Activated CD8-positive, alpha-beta memory T cell treated with anti-CD3 and anti-CD28 coated beads for 4 hours (primary cell): ENCODE results near the gene PAPPA.

Experiments used
- DNase-seq, 2 donors: peaks; one replicate each; pipeline ENCODE4 v3.0.0-alpha.2; 2020; ENCODE audit warnings: low read depth in 2 of 2

PAPPA gene

DNA sequence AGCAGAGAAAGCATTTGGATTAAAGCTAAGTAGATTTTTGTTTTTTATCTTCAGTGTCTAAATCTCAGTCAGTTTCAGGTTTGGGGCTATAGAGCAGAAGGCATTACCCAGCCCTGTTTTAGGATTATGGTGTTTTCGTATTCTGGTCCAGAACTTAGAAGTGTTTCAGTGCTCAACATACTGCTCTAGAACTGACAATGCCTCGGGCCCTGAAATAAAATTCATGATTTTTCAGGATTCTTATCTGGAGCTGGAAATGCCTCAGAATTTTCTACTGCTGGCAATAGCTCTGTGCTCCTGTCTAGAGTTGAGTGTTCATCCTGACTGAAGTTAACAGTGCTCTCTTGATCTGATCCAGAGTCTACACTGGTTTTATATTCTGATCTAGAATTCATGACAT lies 163.9 kb downstream of the PAPPA start:
- DNase-seq: no peak

DNA sequence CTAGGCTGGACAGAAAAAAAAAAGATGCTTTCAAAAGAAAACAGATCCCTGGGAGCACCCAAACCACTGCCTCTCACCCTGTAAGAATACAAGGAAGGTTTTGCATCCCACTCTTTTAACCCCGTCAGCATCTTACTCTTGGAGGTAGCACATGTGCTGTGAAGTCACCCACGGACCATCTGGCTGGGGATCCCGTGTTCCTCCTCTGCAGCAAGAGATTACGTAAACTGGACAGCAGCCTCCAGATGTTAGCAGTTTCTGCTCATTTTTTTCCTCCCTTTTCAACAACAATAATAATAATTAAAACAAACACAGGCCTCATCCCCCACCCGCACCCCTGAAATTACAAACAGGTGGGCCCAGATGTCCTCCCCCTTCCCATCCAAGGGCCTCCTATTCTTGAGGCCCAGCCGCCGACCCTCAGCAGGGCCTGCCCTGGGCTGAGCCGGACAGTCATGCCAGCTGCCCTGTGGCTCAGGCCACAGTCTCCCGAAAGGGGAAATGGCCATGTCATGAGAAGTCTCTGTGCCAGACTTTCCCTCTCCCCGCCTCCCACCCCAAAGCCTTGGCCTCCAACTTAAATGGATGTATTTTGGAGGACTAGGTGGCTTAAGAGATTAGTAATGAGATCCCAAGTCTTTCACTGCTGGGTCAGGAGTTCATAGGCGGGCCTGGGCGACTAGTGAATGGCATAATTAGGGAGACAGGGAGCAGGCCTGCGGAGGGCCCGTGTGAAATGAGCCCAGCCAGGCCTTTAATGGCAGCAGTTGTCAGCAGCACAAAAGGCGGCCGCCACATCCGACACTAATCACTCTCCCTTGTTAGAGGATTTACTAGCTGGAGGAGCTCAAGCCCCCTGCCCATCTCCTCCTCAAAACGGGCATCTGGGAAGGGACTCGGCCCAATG lies 165.1 kb downstream of the PAPPA start:
- no peak for DNase-seq

DNA sequence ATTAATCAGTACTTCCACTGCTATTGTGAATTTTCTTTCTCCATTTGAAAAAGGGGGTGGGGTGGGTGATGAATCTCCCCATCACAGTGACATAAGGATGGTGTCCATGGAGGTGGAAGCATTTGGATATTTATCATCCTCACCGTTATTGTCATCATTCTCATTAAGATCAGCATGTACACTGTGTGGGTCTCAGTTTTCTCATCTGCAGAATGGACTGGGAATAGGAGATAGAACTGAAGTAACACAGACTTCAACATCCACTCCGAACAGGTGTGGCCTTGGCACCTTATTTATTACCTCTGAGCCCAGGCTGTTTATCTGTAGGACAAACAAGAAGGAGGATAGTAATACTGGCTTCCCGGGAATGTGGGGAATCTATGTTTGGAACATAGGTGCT lies 165.9 kb downstream of the PAPPA start:
- no peak for DNase-seq

DNA sequence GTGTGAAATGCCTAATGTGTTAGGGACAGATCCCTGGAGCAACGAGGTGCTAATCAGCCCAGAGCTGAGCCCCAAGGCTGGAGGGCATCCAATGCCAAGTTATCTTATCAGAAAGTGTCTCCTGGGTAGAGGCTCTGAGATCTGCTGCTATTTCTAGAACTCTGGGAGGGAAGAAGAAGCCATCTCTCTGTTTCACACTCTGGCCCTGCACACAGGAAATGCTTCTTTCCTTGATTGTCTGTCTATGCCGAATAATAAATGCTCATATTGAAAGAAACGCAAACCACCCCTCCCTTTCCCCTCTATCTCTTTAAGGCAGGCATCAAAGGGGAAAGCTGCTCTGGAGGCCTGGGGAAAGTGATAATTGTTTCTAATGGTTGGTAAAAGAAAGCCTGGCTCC lies 166.7 kb downstream of the PAPPA start:
- no peak for DNase-seq

DNA sequence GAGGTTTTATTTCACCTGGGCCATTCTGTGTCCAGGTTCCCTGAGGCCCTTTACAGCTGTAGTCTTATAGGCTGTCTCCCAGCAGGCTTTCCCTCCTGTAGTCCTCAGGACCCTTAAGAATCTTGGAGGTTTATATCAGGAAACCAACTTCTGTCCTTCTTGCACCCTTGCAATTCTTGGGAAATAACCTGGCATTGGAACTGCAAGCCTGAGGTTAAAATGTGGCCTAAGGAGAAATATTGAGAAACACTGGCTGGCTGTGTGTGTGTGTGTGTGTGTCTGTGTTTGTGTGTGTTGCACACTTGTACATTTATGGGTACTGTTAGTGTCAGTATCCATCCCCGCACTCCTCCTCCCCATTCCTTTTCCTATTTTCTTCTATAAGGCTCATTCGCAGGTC lies 168.9 kb downstream of the PAPPA start:
- DNase-seq: no peak

DNA sequence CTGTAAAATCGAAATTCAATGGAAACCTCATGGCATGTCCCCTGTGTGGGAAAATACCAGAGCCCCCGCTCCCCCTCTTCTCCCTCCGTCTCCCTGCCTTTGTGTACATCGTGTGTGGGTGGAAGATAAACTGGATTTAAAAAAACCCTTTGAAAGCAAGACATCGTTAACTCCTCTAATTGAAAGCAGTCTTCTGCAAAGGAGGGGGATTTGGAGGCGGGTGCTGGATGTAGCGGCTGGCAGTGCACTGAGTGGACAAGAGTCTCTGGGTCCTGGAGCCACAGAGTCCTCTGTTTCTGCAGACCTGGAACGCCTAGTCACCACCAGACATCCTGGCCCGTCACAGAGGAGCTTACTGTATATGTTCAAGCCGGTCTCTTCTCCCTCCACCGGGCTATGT lies 169.4 kb downstream of the PAPPA start:
- DNase-seq: no peak

DNA sequence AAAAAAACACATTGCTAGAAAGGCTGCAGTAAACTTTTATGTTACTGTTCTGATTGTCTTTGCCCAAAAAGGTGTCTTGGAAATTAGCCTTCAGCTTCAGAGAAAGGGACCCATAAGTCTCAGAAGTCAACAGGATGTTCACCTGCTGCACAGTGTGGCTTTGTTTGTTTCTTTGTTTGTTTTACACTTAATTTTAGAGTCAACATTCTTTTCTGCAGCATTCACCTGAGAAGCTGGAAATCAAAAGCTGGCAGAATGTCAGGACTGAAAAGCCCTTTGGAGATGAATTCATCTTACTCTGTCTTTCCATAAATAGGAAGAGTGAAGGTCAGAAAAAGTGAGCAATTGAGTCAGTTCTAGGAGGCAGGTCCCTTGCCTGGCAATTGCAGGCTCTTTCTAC lies 170.0 kb downstream of the PAPPA start:
- no peak for DNase-seq

DNA sequence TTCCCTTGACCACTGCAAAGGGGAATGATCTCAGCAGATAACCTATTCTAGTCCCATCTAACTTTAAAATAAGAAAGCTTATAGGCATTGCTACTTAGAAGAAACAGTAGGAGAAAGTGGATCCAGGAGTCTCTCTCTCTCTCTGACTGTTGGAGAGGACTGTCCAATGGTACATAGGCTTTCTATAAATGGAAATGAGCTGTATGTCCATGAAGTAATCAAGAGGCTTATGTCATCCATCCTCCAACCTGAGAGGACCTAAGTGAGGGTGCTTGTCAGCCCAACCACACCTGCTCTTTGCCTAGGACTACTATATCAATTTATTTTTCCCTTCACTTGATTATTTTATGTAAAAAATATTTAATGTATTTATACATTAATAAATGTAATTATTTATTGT lies 172.3 kb downstream of the PAPPA start:
- DNase-seq: no peak

DNA sequence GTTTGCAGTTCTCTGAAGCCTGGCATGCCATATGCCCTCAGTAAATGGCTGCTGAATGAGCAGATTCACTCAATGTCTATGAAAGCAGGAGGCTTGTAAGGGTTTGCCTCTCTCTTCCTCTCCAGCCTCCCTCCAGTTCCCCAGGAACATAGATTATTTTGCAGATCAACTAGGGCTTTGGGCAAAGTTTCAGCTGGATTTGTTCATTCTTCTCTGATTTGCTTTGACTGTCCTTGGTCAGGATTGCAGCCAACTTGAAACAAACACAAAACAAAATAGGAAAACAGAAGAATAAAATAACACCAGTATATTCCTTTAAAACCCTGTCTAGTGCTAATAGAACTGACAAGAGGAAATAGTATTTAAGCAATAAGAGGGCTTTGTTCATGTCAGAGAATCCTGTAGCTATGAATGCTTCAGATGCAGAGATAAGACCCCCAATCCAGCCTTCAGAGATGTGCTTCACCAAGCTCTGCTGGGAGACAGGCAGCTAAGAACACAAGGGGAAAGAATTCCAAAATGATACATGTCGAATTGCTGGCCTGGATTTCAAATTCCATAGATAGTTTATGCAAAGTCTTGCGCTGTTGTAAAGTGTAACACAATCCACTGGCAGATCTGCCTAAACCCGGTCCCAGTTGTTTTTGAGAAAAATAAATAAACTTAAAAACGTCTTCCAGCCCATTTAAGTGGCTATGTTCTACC lies 174.3 kb downstream of the PAPPA start:
- no peak for DNase-seq

DNA sequence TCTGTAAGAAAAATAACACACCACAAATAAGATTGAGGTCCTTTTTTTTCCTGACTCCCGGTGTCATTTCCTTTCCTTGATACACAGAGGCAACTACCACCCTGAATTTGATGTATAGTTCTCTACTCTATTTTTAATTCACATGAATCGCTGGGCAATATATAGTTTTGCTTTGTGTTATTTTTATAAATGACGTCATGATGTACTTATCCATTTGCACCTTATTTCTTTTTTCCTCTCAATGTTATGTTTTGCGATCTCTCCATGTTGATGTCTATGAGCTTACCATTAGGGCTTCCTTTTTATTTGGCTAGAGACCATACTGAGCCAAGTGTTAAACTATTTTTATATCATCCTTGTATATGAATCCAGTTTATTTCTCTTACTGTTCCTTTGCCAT lies 175.9 kb downstream of the PAPPA start:
- no peak for DNase-seq

DNA sequence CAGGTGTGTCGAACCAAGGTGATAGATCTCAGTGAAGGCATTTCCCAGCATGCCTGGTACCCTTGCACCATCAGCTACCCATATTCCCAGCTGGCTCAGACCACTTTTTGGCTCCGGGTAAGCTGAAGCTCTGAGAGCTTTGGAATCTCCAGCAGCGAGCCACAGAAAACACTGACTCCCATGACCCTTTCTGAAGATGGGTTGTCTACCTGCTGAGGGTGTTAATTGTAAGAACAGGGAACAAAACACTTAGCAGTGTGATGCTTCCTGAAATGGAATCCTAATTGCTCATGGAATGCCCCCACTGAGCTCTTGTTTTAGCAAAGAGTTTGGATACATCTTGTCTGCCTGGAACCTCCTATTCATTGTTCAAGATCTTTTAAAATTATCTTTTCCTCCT lies 177.7 kb downstream of the PAPPA start:
- no peak for DNase-seq

DNA sequence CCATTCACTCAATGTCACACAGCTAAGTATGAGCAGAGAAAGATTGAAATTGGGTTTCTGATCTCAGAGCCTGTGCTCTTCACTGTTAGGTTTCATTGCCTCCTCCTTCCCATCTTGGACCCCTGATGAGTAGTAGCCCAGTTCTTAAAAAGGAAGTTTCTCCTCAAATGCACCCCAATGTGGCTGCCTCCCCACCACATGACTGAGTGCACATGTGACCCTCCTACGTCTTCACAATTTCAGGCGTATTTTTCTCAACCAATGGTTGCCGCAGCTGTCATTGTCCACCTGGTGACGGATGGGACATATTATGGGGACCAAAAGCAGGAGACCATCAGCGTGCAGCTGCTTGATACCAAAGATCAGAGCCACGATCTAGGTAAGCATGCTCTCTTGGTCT lies 178.5 kb downstream of the PAPPA start:
- no peak for DNase-seq

DNA sequence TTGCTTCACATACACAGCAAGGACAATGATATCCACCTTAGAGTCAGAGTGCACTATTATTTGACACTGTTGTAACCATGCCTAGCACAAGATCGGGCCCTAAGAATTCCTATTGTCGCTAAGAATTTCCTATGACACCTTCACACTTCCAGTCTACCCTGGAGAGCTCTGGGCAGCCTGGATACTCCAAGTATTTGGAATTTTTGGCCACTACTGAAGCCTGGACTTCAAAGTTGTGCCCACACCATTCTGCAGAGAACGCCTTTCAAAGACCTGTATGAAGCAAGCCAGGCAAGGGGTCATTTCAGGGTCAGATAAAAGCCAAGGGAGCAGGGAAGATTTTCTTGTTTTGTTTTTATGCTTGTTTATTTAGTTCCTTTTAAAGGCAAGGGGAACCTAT lies 179.7 kb downstream of the PAPPA start:
- no peak for DNase-seq

DNA sequence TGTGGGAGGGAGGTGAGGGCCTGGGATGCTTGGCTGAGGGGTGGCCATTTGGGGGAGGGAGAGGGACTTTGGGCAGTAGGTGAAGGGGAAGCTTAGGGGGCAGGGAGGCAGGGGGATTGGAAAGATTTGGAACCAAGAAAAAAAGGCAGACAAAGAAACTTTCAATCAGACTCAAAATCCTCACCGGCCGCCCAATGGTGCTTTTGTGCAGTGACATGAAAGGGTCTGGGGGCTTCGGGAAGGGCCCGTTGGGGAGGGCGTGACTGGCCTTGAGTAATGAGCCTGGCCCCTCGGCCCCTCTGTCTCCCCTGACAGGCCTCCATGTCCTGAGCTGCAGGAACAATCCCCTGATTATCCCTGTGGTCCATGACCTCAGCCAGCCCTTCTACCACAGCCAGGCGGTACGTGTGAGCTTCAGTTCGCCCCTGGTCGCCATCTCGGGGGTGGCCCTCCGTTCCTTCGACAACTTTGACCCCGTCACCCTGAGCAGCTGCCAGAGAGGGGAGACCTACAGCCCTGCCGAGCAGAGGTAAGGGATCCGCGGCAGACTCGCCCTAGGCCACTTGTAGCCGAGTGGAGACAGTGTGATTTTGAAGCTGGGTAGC lies 181.1 kb downstream of the PAPPA start:
- no peak for DNase-seq

DNA sequence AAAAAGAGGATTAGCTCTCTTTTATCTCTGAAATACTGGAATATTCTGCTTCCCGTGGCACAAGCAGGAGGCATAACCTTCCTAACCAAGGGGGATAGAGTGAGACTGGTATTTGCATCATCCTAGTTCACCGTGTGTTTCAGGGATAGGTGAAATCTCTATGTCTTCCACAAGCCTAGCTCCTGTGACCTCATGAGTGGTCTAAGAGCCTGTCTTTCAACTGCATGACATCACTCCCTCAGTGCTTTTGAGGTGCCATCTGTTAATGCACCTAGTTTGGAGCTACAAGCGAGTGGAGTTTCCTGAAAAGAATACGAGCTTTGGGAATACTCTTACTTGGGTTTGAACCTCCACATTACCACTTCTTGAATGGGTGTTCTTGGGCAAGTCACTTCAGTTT lies 181.8 kb downstream of the PAPPA start:
- DNase-seq: no peak

DNA sequence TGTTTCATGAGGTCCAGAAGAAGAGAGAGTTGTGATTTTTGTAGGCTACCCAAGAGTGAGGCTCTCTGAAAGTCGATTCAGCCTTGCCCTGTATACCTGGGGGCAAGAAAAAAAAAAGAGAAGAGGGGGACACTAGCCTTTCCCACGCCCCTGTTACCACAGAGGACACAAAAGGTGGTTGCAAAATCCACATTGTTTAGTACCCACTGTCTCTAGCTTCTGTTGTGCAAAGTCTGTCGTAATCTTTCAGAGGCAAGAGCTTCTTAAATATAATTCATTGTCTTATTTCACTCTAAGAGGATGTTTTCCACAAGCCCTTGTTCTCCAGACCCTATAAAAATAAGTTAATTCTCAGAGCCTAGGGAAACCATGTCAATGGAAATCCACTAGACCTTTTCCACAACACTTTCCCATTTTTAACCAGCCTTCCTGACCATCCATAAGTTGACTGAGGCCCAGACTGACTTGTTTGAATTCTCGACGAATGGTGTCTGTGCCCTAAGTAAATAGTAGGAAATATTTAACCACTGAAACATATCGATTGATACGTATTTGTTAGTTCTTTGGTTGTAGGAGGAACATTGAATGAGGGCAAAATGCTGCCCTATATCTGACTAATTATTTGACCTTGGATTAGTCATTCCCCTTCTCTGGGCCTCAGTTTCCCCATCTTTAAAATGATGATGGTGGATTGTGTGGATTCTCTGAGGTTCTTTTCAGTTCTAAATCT lies 182.7 kb downstream of the PAPPA start:
- DNase-seq: no peak

DNA sequence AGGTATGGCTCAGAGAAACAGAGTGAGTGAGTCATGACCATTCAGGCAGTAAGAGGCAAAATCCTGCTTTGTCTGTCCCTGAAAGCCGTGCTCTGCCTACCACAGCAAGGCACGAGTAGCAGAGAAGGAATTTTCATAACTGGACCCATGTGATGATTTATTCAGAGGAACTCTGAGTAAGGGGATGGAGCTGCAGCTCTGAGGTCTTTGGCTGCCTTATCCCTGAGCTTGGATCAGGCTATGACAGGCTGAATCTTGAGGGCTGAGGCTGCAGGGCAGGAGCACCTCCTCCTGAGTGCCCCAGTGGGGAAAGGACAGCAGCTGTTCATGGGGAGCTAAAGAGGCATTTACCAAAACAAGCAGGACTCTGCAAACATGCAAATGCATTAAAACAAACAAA lies 183.4 kb downstream of the PAPPA start:
- no peak for DNase-seq

DNA sequence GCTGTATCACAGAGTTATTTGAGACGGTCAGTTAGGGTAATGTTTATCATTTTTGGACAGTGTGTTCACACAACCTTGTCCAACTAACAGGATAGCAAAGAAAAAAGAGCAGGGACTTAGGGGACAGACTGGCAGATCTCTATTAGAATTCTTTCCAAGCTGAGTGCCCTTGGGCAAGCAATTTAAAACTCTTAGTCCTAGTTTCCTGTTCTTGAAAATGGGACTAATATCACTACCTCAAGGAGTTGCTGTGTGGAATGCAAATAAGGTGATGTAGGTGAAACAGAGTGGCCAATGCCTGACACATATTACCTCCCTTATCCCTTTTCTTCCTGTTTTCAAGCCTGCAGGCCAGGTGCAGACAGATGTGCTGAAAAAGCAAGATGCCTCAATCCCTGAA lies 186.7 kb downstream of the PAPPA start:
- no peak for DNase-seq

DNA sequence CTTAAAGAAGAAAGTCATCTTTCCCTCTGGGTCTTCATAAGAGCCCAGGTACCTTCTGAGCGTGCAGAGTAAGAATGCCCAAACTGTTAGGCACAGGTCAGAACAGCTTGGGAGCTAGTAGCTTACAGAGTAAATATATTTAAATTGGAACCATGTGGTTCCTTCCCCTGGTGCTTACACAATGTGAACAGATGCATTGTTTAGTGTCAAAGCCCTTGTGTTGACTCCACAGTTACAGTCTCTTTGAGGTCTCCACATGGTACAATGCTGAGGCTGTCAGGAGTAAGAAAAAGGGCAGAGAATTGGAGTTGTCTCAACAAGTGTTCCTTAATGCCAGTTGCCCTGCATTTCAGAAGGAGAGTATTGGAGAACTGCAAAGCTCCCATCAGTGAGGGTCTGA lies 188.5 kb downstream of the PAPPA start:
- DNase-seq: no peak

DNA sequence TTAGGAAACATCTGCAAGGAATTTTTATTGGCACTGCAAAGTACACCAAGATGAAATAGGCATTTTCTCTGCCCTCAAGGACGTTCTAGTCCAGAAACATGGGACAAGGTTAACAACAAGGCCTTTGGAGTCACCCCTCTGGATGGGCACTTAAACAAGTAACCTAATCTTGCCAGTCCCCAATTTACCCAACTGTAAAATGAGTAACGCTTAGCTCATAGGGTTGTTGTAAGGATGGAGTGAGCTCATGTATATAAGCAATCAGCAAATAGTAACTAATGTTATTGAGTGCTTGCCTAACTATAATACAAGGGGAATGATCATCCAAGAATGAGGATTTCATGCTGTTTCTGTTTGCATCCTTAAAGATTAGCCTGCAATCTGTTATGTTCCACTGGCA lies 189.3 kb downstream of the PAPPA start:
- DNase-seq: no peak

DNA sequence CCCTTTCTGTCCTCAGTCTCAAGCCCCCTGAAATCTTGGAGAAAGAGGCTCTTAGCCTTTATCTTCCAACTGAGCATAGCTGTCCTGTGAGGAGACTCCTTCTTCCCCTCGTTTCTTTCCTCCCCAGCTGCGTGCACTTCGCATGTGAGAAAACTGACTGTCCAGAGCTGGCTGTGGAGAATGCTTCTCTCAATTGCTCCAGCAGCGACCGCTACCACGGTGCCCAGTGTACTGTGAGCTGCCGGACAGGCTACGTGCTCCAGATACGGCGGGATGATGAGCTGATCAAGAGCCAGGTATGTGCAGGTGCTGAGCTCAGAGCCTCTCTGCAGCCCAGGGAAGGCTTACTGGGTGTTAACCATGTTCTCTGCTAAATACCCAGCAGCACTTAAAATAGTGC lies 190.8 kb downstream of the PAPPA start:
- DNase-seq: no peak

DNA sequence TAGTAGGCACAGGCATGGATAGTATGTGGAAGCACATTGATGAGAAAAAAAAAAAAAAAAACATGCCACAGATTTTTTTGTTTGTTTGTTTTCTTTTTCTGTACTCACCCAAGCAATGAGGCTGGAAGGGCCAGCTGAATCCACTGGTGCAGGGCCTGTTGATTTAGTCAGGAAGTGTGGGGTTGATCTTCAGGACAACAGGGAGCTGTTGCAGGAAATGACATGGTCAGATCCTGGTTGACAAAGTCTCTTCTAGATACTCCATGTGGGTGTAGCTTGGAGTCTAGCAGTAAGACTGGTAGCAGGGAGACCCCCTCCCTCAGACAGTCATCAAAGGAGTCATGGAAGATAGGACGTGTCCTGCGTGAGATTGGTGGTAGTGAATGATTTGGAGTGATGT lies 191.8 kb downstream of the PAPPA start:
- no peak for DNase-seq
